ENCODE measurements around the gene SPSB1. TPM values are rescaled to one million over a fixed set of nuclear protein-coding genes. Genes with fewer than 3 reads are reported as not detected.

SPSB1 gene
- total RNA-seq, 4 donors from 2014 or later, result 18.9 to 64.9 (median 41.8) TPM

DNA sequence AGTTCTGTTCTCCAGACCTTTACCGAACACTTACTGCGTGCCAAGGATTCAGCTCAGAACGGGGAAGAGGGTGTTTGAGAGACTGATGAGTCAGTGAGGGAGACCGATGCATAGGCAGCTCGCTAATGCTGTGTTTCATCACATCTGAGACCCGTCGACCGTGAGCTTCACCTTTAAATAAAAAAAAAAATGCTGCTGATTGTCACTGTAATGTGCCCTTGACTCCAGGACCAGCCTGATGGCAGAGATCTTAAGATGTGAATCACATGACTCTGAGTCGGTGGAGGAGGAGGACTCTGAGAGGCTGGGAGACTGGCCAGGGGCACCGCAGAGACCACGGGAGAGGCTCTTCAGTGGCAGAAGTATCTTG, 28.8 kb downstream of the SPSB1 start:
- no peaks in the 10 kb centered on the region for H3K36me3 ChIP-seq
- no peaks in the 10 kb centered on the region for H3K9me3 ChIP-seq
- no peak for DNase-seq (ENCODE audit: low spot score in 2 of 2)
- TF ChIP-seq EP300 (IDR thresholded peaks at IDR 0.05), result no peak
- TF ChIP-seq, protein P1, sequence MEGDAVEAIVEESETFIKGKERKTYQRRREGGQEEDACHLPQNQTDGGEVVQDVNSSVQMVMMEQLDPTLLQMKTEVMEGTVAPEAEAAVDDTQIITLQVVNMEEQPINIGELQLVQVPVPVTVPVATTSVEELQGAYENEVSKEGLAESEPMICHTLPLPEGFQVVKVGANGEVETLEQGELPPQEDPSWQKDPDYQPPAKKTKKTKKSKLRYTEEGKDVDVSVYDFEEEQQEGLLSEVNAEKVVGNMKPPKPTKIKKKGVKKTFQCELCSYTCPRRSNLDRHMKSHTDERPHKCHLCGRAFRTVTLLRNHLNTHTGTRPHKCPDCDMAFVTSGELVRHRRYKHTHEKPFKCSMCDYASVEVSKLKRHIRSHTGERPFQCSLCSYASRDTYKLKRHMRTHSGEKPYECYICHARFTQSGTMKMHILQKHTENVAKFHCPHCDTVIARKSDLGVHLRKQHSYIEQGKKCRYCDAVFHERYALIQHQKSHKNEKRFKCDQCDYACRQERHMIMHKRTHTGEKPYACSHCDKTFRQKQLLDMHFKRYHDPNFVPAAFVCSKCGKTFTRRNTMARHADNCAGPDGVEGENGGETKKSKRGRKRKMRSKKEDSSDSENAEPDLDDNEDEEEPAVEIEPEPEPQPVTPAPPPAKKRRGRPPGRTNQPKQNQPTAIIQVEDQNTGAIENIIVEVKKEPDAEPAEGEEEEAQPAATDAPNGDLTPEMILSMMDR (IDR thresholded peaks at IDR 0.05), result no peak
- no peak for TF ChIP-seq POLR2A (IDR thresholded peaks at IDR 0.05)
- no peak overlapping the region for H3K27ac ChIP-seq
- H3K27me3 ChIP-seq, result no peaks in the 10 kb centered on the region
- WGBS, 2 donors, result 68 to 76% methylated on average over 11 of the region's 11 CpGs
- peaks cover 0 to 84% (median 9%) of the 10 kb centered on the region in 4 donors for H3K4me1 ChIP-seq
- H3K4me3 ChIP-seq, result no peak overlapping the region

DNA sequence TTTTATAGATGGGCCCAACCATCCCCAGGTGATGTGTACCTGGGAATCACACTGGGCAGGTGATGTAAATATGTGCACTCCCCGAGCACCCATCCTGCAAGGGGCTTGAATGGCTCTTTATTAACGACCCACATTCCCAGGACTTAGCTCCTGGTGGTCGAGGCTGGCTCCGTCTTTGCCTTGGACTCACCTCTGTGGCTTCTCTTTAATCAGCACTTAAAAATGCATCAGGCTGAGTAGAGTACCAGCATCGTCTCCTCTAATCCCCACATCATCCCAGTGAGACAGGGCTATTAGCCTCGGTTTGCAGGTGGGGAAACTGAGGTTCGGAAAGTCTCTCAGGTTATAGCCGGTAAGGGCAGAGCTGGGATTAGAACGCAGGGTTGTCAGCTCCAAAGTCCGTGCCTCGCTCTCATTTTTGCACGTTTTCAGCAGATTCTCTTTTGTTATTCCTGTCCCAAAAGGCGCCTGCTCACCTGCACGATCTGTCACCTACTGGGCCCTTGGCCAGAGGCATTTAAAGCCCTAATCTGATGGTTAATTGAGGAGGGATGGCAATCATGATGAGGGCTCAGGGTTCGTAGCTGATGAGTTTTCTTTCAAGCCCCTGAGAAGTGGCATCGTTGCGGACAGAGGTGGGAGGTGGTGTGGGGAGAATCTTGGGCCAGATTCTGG, 29.4 kb downstream of the SPSB1 start:
- Histone ChIP-seq H3K4me3 (no peak overlapping the region), H3K27ac (no peak overlapping the region), H3K36me3 (no peaks in the 10 kb centered on the region), H3K27me3 (no peaks in the 10 kb centered on the region), H3K4me1 (peaks cover 0 to 85% (median 9%) of the 10 kb centered on the region in 4 donors), H3K9me3 (no peaks in the 10 kb centered on the region)
- DNase-seq (ENCODE audit: low spot score in 2 of 2), result no peak
- WGBS, 2 donors, result 87 to 92% methylated on average over 17 of the region's 17 CpGs
- TF ChIP-seq POLR2A (IDR thresholded peaks at IDR 0.05) (no peak), EP300 (IDR thresholded peaks at IDR 0.05) (no peak)
- TF ChIP-seq, protein P1 (IDR thresholded peaks at IDR 0.05), result no peak

DNA sequence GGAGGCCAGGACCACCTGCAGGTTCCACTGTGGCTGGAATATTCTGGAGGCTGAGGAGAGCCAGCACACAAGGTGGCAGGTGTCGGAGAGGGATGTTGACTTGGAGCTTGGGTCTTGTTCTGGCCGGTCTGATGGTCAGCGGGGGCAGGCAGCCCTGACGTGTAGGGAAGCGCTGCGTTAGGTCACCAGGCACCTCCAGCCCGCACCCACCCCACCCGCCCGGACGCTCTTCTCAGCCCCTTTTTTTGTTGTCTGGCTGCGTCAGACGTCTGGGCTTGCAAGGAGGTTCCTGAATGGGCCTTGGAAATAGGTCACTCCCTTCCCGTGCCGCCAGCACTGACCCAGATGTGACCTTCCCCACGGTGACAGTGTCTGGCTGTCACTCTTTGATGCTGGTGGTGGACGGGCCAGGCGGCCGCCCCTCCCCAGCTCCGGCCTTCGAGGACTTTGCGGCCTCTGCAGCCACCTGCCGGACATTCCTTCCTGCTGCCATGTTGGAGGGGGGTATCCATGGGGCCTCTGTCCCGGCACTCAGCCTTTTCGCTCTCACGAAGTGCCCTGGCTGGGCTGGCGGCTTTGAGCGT, 30.1 kb downstream of the SPSB1 start:
- Histone ChIP-seq H3K27ac (no peak overlapping the region), H3K4me1 (peaks cover 0 to 80% (median 8%) of the 10 kb centered on the region in 4 donors)
- 66 to 80% methylated on average over 8 to 27 of the region's 27 CpGs for WGBS, 2 donors

DNA sequence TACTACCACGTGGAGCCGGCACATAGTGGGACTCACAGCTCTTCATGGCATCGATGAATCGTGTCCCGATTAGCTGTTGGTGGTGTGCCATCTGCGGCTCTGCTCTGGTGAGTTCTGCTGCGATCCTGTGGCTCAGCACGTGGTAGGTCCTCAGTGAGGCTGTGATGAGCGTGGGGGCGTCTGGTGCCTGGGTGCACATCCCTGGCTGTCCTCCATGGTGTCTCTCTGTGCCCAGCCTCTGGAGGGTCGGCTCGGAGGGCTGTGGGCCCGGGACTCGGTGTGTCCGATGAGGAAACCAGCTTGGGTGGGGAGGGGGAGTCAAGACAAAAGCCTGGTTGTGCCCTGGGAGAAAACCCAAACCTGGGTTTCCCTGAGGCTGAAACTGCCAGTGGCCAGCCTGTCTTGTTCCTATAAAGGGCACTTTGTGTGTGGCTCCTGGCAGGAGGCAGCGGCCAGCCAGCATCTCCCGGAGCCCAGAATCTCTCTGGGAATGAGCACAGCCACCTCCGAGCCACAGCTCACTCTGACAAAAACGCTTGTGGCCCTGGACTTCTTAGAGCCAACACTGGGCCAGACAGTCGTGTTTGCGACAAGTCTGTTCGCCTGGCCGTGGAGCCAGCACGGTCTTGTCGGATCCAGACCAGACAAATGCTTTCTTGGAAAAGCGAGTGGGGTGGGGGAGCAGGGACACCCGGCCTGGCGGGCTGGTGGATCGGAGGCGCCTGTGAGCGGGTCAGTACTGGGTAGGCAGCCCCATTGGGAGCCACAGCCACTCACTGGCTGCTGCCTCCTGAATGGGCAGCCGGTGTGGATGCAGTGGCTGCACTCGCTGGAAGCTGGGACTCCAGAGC, 31.8 kb downstream of the SPSB1 start:
- H3K4me3 ChIP-seq, result no peak overlapping the region
- TF ChIP-seq, protein P1 (IDR thresholded peaks at IDR 0.05), result no peak
- TF ChIP-seq POLR2A (IDR thresholded peaks at IDR 0.05), result no peak
- no peak for TF ChIP-seq EP300 (IDR thresholded peaks at IDR 0.05)
- H3K27ac ChIP-seq, result peak overlapping the region in 3 of 4 donors; percentile 7 to 48 (median 40)
- no peaks in the 10 kb centered on the region for H3K27me3 ChIP-seq
- no peak for DNase-seq (ENCODE audit: low spot score in 2 of 2)
- no peaks in the 10 kb centered on the region for H3K9me3 ChIP-seq
- H3K4me1 ChIP-seq, result peaks cover 0 to 63% (median 5%) of the 10 kb centered on the region in 4 donors
- H3K36me3 ChIP-seq, result no peaks in the 10 kb centered on the region
- WGBS, 2 donors, result 64 to 66% methylated on average over 27 to 33 of the region's 33 CpGs

More for the DNA sequence above, 30.1 kb downstream of the SPSB1 start:
- no peaks in the 10 kb centered on the region for H3K27me3 ChIP-seq
- no peak for TF ChIP-seq EP300 (IDR thresholded peaks at IDR 0.05)
- TF ChIP-seq, protein P1 (IDR thresholded peaks at IDR 0.05), result no peak
- no peak for TF ChIP-seq POLR2A (IDR thresholded peaks at IDR 0.05)
- H3K36me3 ChIP-seq, result no peaks in the 10 kb centered on the region
- H3K4me3 ChIP-seq, result no peak overlapping the region
- no peaks in the 10 kb centered on the region for H3K9me3 ChIP-seq
- no peak for DNase-seq (ENCODE audit: low spot score in 2 of 2)
